22Rv1 (cell line): ENCODE data around the gene SLC44A5.
A peak's percentile ranks its signal among the peaks of the same experiment; 100 is the strongest.

ENCODE experiments used
- H3K27ac ChIP-seq: fragments of 450-650 bp; 2 replicates; pipeline ENCODE4 v1.5.1; 2017
- ZFX ChIP-seq: fragments of 450-650 bp; IDR thresholded peaks from 2 replicates; pipeline ENCODE4 v1.6.1; 2017; ENCODE audit warnings: antibody characterized with exemption, borderline replicate concordance
- TF ChIP-seq, protein P1 (sequence below): fragments of 450-650 bp; IDR thresholded peaks from 2 replicates; pipeline ENCODE4 v1.5.1; 2017; ENCODE audit warnings: mild to moderate bottlenecking

SLC44A5 gene

DNA sequence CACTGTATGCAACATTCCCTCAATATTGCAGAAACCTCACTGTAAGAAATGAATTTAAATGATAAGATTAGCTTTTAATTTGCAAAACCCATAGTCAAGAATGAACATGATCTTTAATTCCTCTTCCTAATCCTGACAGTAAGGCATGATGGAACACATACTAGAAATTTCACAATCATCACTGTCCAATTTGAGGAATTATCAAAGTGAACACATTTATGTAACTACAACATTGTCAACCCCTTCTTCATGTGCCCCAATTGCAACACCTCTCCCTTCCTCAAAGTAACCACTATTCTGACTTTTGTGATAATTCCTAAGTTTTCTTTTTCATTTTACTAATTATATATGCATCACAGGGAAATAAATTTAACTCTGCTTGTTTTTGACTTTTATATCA lies 373.6 kb downstream of the SLC44A5 start:
- H3K27ac ChIP-seq = no peak overlapping the region
- TF ChIP-seq, protein P1, sequence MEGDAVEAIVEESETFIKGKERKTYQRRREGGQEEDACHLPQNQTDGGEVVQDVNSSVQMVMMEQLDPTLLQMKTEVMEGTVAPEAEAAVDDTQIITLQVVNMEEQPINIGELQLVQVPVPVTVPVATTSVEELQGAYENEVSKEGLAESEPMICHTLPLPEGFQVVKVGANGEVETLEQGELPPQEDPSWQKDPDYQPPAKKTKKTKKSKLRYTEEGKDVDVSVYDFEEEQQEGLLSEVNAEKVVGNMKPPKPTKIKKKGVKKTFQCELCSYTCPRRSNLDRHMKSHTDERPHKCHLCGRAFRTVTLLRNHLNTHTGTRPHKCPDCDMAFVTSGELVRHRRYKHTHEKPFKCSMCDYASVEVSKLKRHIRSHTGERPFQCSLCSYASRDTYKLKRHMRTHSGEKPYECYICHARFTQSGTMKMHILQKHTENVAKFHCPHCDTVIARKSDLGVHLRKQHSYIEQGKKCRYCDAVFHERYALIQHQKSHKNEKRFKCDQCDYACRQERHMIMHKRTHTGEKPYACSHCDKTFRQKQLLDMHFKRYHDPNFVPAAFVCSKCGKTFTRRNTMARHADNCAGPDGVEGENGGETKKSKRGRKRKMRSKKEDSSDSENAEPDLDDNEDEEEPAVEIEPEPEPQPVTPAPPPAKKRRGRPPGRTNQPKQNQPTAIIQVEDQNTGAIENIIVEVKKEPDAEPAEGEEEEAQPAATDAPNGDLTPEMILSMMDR = no peak
- TF ChIP-seq ZFX = no peak

DNA sequence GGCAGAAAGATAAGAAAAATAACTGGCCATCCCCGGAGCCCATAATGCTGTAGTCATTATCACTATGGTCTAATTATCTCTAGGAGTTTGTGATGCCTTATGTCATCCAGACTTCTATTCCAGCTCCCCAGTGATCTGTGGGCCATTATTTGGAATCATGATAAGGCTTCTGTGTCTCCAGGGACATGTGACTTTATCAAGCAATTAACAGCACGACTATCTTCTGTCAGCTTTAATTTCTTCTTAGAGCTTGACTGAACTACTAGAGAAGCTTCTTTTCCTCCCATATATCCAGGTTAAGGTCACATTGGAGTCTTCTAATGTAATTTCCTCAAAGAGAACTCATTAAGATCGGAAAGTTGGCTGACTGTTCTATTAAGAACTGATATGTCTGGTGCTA lies 376.4 kb downstream of the SLC44A5 start:
- H3K27ac ChIP-seq = no peak overlapping the region

DNA sequence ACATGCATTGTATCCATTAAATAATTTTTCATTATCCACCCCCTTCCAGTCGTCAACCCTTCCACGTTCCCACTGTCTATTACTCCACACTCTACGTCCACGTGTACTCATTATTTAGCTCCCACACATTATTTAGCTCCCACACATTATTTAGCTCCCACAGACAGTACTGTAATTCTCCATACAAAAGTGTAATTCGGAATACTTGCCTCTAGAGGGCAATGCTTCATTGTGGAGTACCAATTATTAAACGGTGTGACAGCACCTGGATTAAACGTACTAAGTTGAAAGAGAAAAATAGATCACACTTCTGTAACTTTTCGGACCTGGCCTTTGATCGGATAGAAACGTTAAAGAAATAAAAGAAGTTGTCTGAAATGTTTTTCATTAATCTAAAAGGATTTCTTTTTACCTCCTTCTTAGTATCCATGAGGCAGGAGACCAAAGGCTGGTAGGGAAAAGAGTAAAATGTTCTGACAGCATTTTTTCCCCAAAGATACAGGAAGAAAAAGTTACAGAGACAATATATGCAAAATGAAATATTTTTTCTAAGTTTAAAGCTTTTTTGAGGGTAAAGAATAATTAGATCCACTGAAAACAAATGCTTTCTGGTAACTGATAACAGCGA lies 377.5 kb downstream of the SLC44A5 start:
- H3K27ac ChIP-seq = no peak overlapping the region
- no peak for TF ChIP-seq ZFX
- TF ChIP-seq, protein P1 = peak; percentile 87

More for the DNA sequence above, 376.4 kb downstream of the SLC44A5 start:
- TF ChIP-seq, protein P1 = no peak
- no peak for TF ChIP-seq ZFX

DNA sequence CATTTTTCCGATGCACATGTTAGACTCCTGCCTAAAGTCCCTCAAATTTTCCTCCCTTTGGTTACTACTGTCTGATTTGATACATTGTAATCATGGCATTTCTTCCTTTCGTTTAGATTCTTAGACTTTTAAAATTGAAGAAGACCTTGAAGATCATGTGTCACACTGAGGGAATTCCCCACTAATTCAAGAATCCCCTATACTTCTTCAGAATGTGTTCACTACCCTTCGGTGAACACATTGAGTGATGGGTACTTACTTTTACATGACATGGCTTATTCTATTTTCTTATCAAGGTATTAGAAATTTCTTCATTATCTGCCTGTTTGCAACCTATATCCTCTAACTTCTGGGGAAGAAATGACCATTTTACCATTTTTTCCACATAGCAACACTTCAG lies 390.8 kb downstream of the SLC44A5 start:
- TF ChIP-seq ZFX = no peak
- TF ChIP-seq, protein P1 = no peak

DNA sequence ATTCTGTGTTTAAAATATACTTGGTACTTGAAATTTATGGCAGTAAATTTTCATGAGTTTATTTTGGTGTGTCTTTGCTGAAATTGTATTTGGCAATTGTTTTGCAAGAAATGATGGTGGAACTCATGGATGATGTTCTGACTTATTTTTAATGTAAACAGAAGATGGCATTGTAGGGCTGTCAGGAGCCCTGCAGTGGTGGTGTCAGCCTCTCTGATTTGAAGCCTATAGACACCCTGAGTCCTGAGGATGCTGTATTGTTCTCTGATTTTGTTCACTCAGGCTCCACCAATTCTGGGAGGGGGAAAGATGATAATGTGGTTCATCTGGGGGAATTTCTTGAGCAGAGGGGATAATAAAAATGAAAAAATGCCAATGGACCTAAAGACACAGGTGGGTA lies 396.9 kb downstream of the SLC44A5 start:
- no peak for TF ChIP-seq ZFX
- TF ChIP-seq, protein P1 = no peak
- no peak overlapping the region for H3K27ac ChIP-seq

More for the DNA sequence above, 390.8 kb downstream of the SLC44A5 start:
- no peak overlapping the region for H3K27ac ChIP-seq

DNA sequence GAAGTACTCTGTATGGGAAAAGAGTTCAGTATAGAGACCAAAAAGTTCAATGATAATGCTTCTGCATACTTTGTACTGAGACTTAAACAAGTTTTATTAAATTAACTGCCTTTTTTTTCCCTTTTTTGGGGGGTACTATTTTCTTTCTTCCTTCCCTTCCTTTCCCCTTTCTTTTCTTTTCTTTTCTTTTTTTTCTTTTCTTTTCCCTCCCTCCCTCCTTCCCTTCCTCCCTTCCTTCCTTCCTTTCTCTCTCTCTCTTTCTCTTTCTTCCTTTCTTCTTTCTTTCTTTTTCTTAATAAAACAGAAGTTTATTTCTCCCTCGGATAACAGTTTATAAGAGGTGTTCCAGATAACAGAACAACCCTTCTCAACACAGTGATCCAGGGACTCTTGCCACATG lies 399.3 kb downstream of the SLC44A5 start:
- no peak overlapping the region for H3K27ac ChIP-seq
- TF ChIP-seq ZFX = no peak
- TF ChIP-seq, protein P1 = no peak

DNA sequence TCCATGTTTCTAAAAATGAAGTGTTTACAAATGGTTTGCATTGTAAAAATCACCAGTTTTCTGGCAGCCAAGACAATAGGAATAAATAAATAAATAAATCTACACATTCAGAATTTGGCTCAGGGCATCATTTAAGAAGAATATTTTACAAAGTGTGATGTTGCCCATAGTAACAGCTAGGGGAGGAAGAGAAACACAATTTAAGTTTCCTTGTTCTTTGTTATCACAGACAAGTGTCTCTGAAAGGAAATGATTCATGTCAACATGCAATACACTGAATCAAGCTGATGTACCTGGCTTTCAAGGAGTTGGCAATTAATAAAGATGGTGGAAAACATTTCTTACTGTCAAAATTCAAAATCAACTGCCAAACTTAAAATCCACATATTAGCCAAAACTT lies 402.1 kb downstream of the SLC44A5 start:
- TF ChIP-seq, protein P1 = no peak
- no peak for TF ChIP-seq ZFX
- no peak overlapping the region for H3K27ac ChIP-seq
